Measurements from ENCODE around the gene CD200R1.
A peak's percentile ranks its signal among the peaks of the same experiment; 100 is the strongest.
"Not testable (repeated sequence)": the region's sequence is repeated elsewhere in the genome, so short reads cannot be mapped to it uniquely, and the experiment has no call there.

Gene CD200R1

GRCh38 chr3:112973325-112974177, 1.4 kb downstream of the CD200R1 start:
- peak; percentile 79 to 88 for ATAC-seq

- ATAC-seq = no peak
These were observed 2.7 kb downstream of the CD200R1 start for GRCh38 chr3:112972158-112972557.

- no peak for ATAC-seq
These were observed 7.1 kb downstream of the CD200R1 start for GRCh38 chr3:112967828-112968227.

GRCh38 chr3:112967425-112967824, 7.5 kb downstream of the CD200R1 start:
- no peak for ATAC-seq

GRCh38 chr3:112966633-112967032, 8.3 kb downstream of the CD200R1 start:
- ATAC-seq = no peak

- ATAC-seq = no peak
These were observed 9.2 kb downstream of the CD200R1 start for GRCh38 chr3:112965656-112966055.

- no peak for ATAC-seq
These were observed 11.2 kb downstream of the CD200R1 start for GRCh38 chr3:112963683-112964082.

- peak; percentile 65 to 88 for ATAC-seq
These were observed 15.9 kb downstream of the CD200R1 start for GRCh38 chr3:112958811-112959560.

- no peak for ATAC-seq
These were observed 18.6 kb downstream of the CD200R1 start for GRCh38 chr3:112956351-112956750.

- no peak for ATAC-seq
These were observed 26.5 kb downstream of the CD200R1 start for GRCh38 chr3:112948346-112948838.

GRCh38 chr3:112931736-112932521, 43.0 kb downstream of the CD200R1 start:
- no peak for ATAC-seq

GRCh38 chr3:112930771-112931170, 44.1 kb downstream of the CD200R1 start:
- ATAC-seq = no peak

GRCh38 chr3:112925969-112926368, 48.9 kb downstream of the CD200R1 start:
- no peak for ATAC-seq

- no peak for ATAC-seq
These were observed 49.3 kb downstream of the CD200R1 start for GRCh38 chr3:112925560-112925959.

GRCh38 chr3:112919541-112919940, 55.4 kb downstream of the CD200R1 start:
- ATAC-seq = not testable (repeated sequence)

- ATAC-seq = no peak
These were observed 66.7 kb downstream of the CD200R1 start for GRCh38 chr3:112908252-112908651.

- ATAC-seq = no peak
These were observed 70.1 kb downstream of the CD200R1 start for GRCh38 chr3:112904786-112905185.

- ATAC-seq = no peak
These were observed 74.8 kb downstream of the CD200R1 start for GRCh38 chr3:112900113-112900512.

GRCh38 chr3:112897791-112898190, 77.1 kb downstream of the CD200R1 start:
- no peak for ATAC-seq

GRCh38 chr3:112894258-112894657, 80.6 kb downstream of the CD200R1 start:
- ATAC-seq = no peak

- ATAC-seq = no peak
These were observed 85.5 kb downstream of the CD200R1 start for GRCh38 chr3:112889357-112889756.

- no peak for ATAC-seq
These were observed 86.4 kb downstream of the CD200R1 start for GRCh38 chr3:112888381-112889085.
